ENCODE measurements around the gene ZNF441. TPM values are rescaled to one million over a fixed set of nuclear protein-coding genes. Genes with fewer than 3 reads are reported as not detected.

Gene ZNF441
- polyA plus RNA-seq, 1 donor from 2014 or later, result 138 TPM

GRCh38 chr19:11749751-11750150 is 17.0 kb upstream of the ZNF441 start:
- Histone ChIP-seq H3K9ac (ENCODE audit: low read length) (no peak overlapping the region), H3K27ac (ENCODE audit: low read length) (no peak overlapping the region), H3K4me3 (ENCODE audit: low read length) (no peak overlapping the region), H3K36me3 (ENCODE audit: insufficient read depth, low read length) (no peaks in the 10 kb centered on the region), H3K9me3 (ENCODE audit: low read length) (no peaks in the 10 kb centered on the region), H3K79me2 (replicated peaks; ENCODE audit: insufficient read depth, low read length) (no peaks in the 10 kb centered on the region), H4K20me1 (ENCODE audit: insufficient read depth) (no peaks in the 10 kb centered on the region), H3K27me3 (ENCODE audit: insufficient read depth, low read depth, low read length) (no peaks in the 10 kb centered on the region), H2AFZ (ENCODE audit: low read depth, low read length) (no peak overlapping the region), H3K4me2 (ENCODE audit: low read length) (no peak overlapping the region), H3F3A (ENCODE audit: insufficient read depth, low read length, poor library complexity, severe bottlenecking) (no peaks in the 10 kb centered on the region), H3K9me2 (ENCODE audit: insufficient read depth, low read length) (no peaks in the 10 kb centered on the region)
- TF ChIP-seq TAF1 (IDR thresholded peaks at IDR 0.05; ENCODE audit: low read depth) (no peak), REST (IDR thresholded peaks at IDR 0.05; ENCODE audit: borderline replicate concordance) (no peak), SMC3 (conservative IDR thresholded peaks at IDR 0.05; ENCODE audit: poor library complexity) (no peak)

- no peak overlapping the region for H3K4me2 ChIP-seq (ENCODE audit: low read length)
- H3F3A ChIP-seq (ENCODE audit: insufficient read depth, low read length, poor library complexity, severe bottlenecking), result no peaks in the 10 kb centered on the region
- no peaks in the 10 kb centered on the region for H3K27me3 ChIP-seq (ENCODE audit: insufficient read depth, low read depth, low read length)
- H3K9me3 ChIP-seq (ENCODE audit: low read length), result peaks cover 8% of the 10 kb centered on the region
- H3K36me3 ChIP-seq (ENCODE audit: insufficient read depth, low read length), result no peaks in the 10 kb centered on the region
- H2AFZ ChIP-seq (ENCODE audit: low read depth, low read length), result no peak overlapping the region
- TF ChIP-seq EZH2 (IDR thresholded peaks at IDR 0.05; ENCODE audit: borderline replicate concordance, insufficient read depth, low read length, poor library complexity, severe bottlenecking) (no peak), CTCF (IDR thresholded peaks at IDR 0.05; ENCODE audit: poor library complexity, severe bottlenecking) (no peak), TAF1 (IDR thresholded peaks at IDR 0.05; ENCODE audit: low read depth) (no peak), MXI1 (conservative IDR thresholded peaks at IDR 0.05; ENCODE audit: poor library complexity, severe bottlenecking) (no peak), POLR2AphosphoS5 (IDR thresholded peaks at IDR 0.05) (no peak), SMC3 (conservative IDR thresholded peaks at IDR 0.05; ENCODE audit: poor library complexity) (no peak), REST (IDR thresholded peaks at IDR 0.05; ENCODE audit: borderline replicate concordance) (no peak), EP300 (conservative IDR thresholded peaks at IDR 0.05; ENCODE audit: poor library complexity, severe bottlenecking) (no peak), RAD21 (conservative IDR thresholded peaks at IDR 0.05) (no peak)
- no peak overlapping the region for H3K4me3 ChIP-seq (ENCODE audit: low read length)
- no peaks in the 10 kb centered on the region for H4K20me1 ChIP-seq (ENCODE audit: insufficient read depth)
- no peaks in the 10 kb centered on the region for H3K79me2 ChIP-seq (replicated peaks; ENCODE audit: insufficient read depth, low read length)
- H3K9me2 ChIP-seq (ENCODE audit: insufficient read depth, low read length), result no peaks in the 10 kb centered on the region
- no peak overlapping the region for H3K27ac ChIP-seq (ENCODE audit: low read length)
- no peak overlapping the region for H3K9ac ChIP-seq (ENCODE audit: low read length)
Observed at GRCh38 chr19:11752244-11752736, 14.5 kb upstream of the ZNF441 start.
